Mammary epithelial cell (primary cell): ENCODE data around the gene KRAS.

ENCODE experiments used
- EZH2 ChIP-seq: IDR thresholded peaks from 2 replicates; pipeline ENCODE4 v1.6.1; 2012; ENCODE audit warnings: low read length, inconsistent platforms, borderline replicate concordance
- TF ChIP-seq, protein P1 (sequence below), 2 donors: IDR thresholded peaks in 1 of 2; conservative IDR thresholded peaks in 1 of 2; 2 replicates each; pipeline ENCODE4 v1.5.1; 2011 to 2012; ENCODE audit warnings: inconsistent platforms in 2 of 2, low read length in 2 of 2, mild to moderate bottlenecking in 2 of 2, control low read depth in 1 of 2, low read depth in 1 of 2; ENCODE audit not compliant: insufficient read depth in 1 of 2; ENCODE audit errors: extremely low read depth in 1 of 2

- TF ChIP-seq, protein P1, sequence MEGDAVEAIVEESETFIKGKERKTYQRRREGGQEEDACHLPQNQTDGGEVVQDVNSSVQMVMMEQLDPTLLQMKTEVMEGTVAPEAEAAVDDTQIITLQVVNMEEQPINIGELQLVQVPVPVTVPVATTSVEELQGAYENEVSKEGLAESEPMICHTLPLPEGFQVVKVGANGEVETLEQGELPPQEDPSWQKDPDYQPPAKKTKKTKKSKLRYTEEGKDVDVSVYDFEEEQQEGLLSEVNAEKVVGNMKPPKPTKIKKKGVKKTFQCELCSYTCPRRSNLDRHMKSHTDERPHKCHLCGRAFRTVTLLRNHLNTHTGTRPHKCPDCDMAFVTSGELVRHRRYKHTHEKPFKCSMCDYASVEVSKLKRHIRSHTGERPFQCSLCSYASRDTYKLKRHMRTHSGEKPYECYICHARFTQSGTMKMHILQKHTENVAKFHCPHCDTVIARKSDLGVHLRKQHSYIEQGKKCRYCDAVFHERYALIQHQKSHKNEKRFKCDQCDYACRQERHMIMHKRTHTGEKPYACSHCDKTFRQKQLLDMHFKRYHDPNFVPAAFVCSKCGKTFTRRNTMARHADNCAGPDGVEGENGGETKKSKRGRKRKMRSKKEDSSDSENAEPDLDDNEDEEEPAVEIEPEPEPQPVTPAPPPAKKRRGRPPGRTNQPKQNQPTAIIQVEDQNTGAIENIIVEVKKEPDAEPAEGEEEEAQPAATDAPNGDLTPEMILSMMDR (conservative IDR thresholded peaks at IDR 0.05 in 1 of 2, IDR thresholded peaks at IDR 0.05 in 1 of 2; ENCODE audit: extremely low read depth in 1 of 2, insufficient read depth in 1 of 2, low read depth in 1 of 2, low read length in 2 of 2): no peak
- TF ChIP-seq EZH2: no peak
Observed at GRCh38 chr12:25197608-25198007, 53.1 kb downstream of the KRAS start.
